IMR-90 (cell line): ENCODE results near the gene SORL1. TPM values are rescaled to one million over a fixed set of nuclear protein-coding genes. Genes with fewer than 3 reads are reported as not detected.
A peak's percentile ranks its signal among the peaks of the same experiment; 100 is the strongest.

Source experiments
- ATAC-seq: fragments of 200-7000 bp; cut with Tn5 transposase; 2 replicates; pipeline ENCODE4 v1.9.1; 2020; ENCODE audit warnings: low read depth, mild to moderate bottlenecking, moderate library complexity
- BruUV-seq: library from RNA; stranded (reverse); fragments of 400-500 nt; replicated peaks from 2 replicates; lab custom pipeline; 2021; lab: Mats Ljungman, UMichigan
- CTCF ChIA-PET: fragments of 300-600 bp; formaldehyde crosslinking; extraction: SDS; loops from one replicate; lab custom pipeline; 2021; ENCODE audit warnings: antibody characterized with exemption; lab: Yijun Ruan, JAX
- POLR2A ChIA-PET: fragments of 300-600 bp; sonication (Branson Sonifier 250); formaldehyde crosslinking; loops from one replicate; lab custom pipeline; 2022; ENCODE audit warnings: antibody characterized with exemption; ENCODE audit not compliant: unreplicated experiment; lab: Charles Lee
- DNase-seq: peaks from one replicate; pipeline ENCODE4 v3.0.0; 2013
- H2AFZ ChIP-seq: replicated peaks from 2 replicates; pipeline ENCODE3; 2013; ENCODE audit warnings: low read length, mild to moderate bottlenecking; ENCODE audit not compliant: poor library complexity
- H2AK5ac ChIP-seq: 2 replicates; pipeline ENCODE4 v1.6.1; 2013; ENCODE audit warnings: low read depth, low read length, inconsistent platforms
- H2AK9ac ChIP-seq: replicated peaks from 2 replicates; pipeline ENCODE3; 2013; ENCODE audit warnings: mild to moderate bottlenecking, low read depth, low read length, moderate library complexity; ENCODE audit not compliant: poor library complexity
- H2BK120ac ChIP-seq: 2 replicates; pipeline ENCODE4 v1.6.1; 2013; ENCODE audit warnings: low read depth, low read length, inconsistent platforms
- H2BK15ac ChIP-seq: 3 replicates; pipeline ENCODE4 v1.6.1; 2013; ENCODE audit warnings: low read depth, low read length, inconsistent platforms
- H2BK20ac ChIP-seq: 2 replicates; pipeline ENCODE4 v1.6.1; 2013; ENCODE audit warnings: low read depth, mild to moderate bottlenecking, inconsistent platforms, low read length, moderate library complexity
- H2BK5ac ChIP-seq: 2 replicates; pipeline ENCODE4 v1.6.1; 2013; ENCODE audit warnings: mild to moderate bottlenecking, low read depth, low read length, inconsistent platforms; ENCODE audit not compliant: poor library complexity, severe bottlenecking
- H3K14ac ChIP-seq: replicated peaks from 2 replicates; pipeline ENCODE4 v1.6.1; 2013; ENCODE audit warnings: low read depth, low read length, inconsistent platforms
- H3K18ac ChIP-seq: 2 replicates; pipeline ENCODE4 v1.6.1; 2013; ENCODE audit warnings: low read depth, low read length, control low read depth
- H3K23ac ChIP-seq: 2 replicates; pipeline ENCODE4 v1.6.1; 2013; ENCODE audit warnings: low read depth, low read length, inconsistent platforms
- H3K27ac ChIP-seq: 2 replicates; pipeline ENCODE4 v1.5.1; 2013; ENCODE audit warnings: mild to moderate bottlenecking, control low read depth, low read length; ENCODE audit not compliant: insufficient read depth
- H3K27me3 ChIP-seq: 2 replicates; pipeline ENCODE4 v1.6.1; 2013; ENCODE audit warnings: low read length; ENCODE audit not compliant: control insufficient read depth, insufficient read depth
- H3K36me3 ChIP-seq: 2 replicates; pipeline ENCODE4 v1.6.1; 2013; ENCODE audit warnings: low read length, mixed read lengths; ENCODE audit not compliant: control insufficient read depth, insufficient read depth
- H3K4ac ChIP-seq: 2 replicates; pipeline ENCODE4 v1.6.1; 2013; ENCODE audit warnings: low read depth, low read length, inconsistent platforms
- H3K4me1 ChIP-seq: 2 replicates; pipeline ENCODE4 v1.6.1; 2013; ENCODE audit warnings: low read length, mixed read lengths; ENCODE audit not compliant: control insufficient read depth, insufficient read depth
- H3K4me2 ChIP-seq: 2 replicates; pipeline ENCODE4 v1.6.1; 2013; ENCODE audit warnings: low read depth, mild to moderate bottlenecking, control low read depth, low read length, moderate library complexity
- H3K4me3 ChIP-seq: 2 replicates; pipeline ENCODE4 v1.5.1; 2013; ENCODE audit warnings: low read depth, mild to moderate bottlenecking, control low read depth, low read length, moderate library complexity; ENCODE audit not compliant: insufficient read depth
- H3K56ac ChIP-seq: 2 replicates; pipeline ENCODE4 v1.6.1; 2013; ENCODE audit warnings: low read length, inconsistent platforms; ENCODE audit not compliant: insufficient read depth; ENCODE audit errors: extremely low read depth
- H3K79me1 ChIP-seq, 2 experiments: 2 replicates each; pipeline ENCODE4 v1.6.1; 2013; ENCODE audit warnings: low read length in 2 of 2, inconsistent platforms in 1 of 2, low read depth in 1 of 2
- H3K9ac ChIP-seq: 2 replicates; pipeline ENCODE4 v1.6.1; 2013; ENCODE audit warnings: low read depth, low read length, control low read depth
- H3K9me1 ChIP-seq: 2 replicates; pipeline ENCODE4 v1.6.1; 2013; ENCODE audit warnings: low read length, inconsistent platforms; ENCODE audit not compliant: insufficient read depth
- H3K9me3 ChIP-seq: 2 replicates; pipeline ENCODE4 v1.6.1; 2013; ENCODE audit warnings: low read length; ENCODE audit not compliant: control insufficient read depth, insufficient read depth
- H4K20me1 ChIP-seq: 2 replicates; pipeline ENCODE4 v1.6.1; 2013; ENCODE audit warnings: low read length, inconsistent platforms; ENCODE audit not compliant: insufficient read depth
- H4K5ac ChIP-seq: 2 replicates; pipeline ENCODE4 v1.6.1; 2013; ENCODE audit warnings: mild to moderate bottlenecking, low read depth, low read length, control low read depth
- H4K8ac ChIP-seq, 2 experiments: 2 replicates each; pipeline ENCODE4 v1.6.1; 2013; ENCODE audit warnings: low read depth in 2 of 2, low read length in 2 of 2, control low read depth in 1 of 2, inconsistent platforms in 1 of 2
- H4K91ac ChIP-seq: 2 replicates; pipeline ENCODE4 v1.6.1; 2013; ENCODE audit warnings: low read depth, low read length, inconsistent platforms; ENCODE audit not compliant: insufficient read depth
- CEBPB ChIP-seq: IDR thresholded peaks from 2 replicates; pipeline ENCODE4 v1.6.1; 2012; ENCODE audit warnings: low read depth, low read length, improper control_type of control experiment
- CTCF ChIP-seq: conservative IDR thresholded peaks from 2 replicates; pipeline ENCODE4 v1.5.1; 2012; ENCODE audit warnings: mild to moderate bottlenecking, low read depth, low read length, improper control_type of control experiment
- ELK1 ChIP-seq: fragments of 150-350 bp; IDR thresholded peaks from 2 replicates; pipeline ENCODE4 v1.6.1; 2016; ENCODE audit warnings: low read depth, mild to moderate bottlenecking, low read length, moderate library complexity, borderline replicate concordance
- MAFK ChIP-seq: IDR thresholded peaks from 2 replicates; pipeline ENCODE4 v1.6.1; 2012; ENCODE audit warnings: low read depth, low read length, improper control_type of control experiment
- MAZ ChIP-seq: IDR thresholded peaks from 2 replicates; pipeline ENCODE4 v1.6.1; 2012; ENCODE audit warnings: low read depth, mild to moderate bottlenecking, low read length, improper control_type of control experiment, moderate library complexity, borderline replicate concordance
- MXI1 ChIP-seq: IDR thresholded peaks from 2 replicates; pipeline ENCODE4 v1.6.1; 2012; ENCODE audit warnings: low read depth, mild to moderate bottlenecking, low read length, moderate library complexity, borderline replicate concordance
- NFE2L2 ChIP-seq: fragments of 150-350 bp; IDR thresholded peaks from 2 replicates; pipeline ENCODE4 v1.6.1; 2016; ENCODE audit warnings: low read depth, mild to moderate bottlenecking, low read length
- POLR2A ChIP-seq: IDR thresholded peaks from 2 replicates; pipeline ENCODE4 v1.6.1; 2012; ENCODE audit warnings: mild to moderate bottlenecking, low read depth, low read length
- RAD21 ChIP-seq: IDR thresholded peaks from 2 replicates; pipeline ENCODE4 v1.6.1; 2012; ENCODE audit warnings: low read length, improper control_type of control experiment
- RCOR1 ChIP-seq: IDR thresholded peaks from 2 replicates; pipeline ENCODE4 v1.6.1; 2012; ENCODE audit warnings: mild to moderate bottlenecking, low read length, improper control_type of control experiment; ENCODE audit not compliant: insufficient replicate concordance
- USF2 ChIP-seq: fragments of 150-350 bp; IDR thresholded peaks from 2 replicates; pipeline ENCODE4 v1.6.1; 2017; ENCODE audit warnings: mild to moderate bottlenecking, antibody characterized with exemption, low read length, low read depth
- WGBS, 2 experiments: methylation state at CpG; one replicate each; pipeline versions ENCODE4 v1.1.5 to v1.1.7; 2013; ENCODE audit warnings: missing lambda C conversion rate in 2 of 2; ENCODE audit not compliant: insufficient read length in 1 of 2; ENCODE audit errors: extremely low coverage in 2 of 2; 5-methylcytosine and 5-hydroxymethylcytosine counted together
- dilution Hi-C: fragments of 300-500 bp; cut with HindIII; formaldehyde crosslinking; loops from one replicate; pipeline ENCODE4 v1.14.3; 2018; ENCODE audit warnings: low sequenced_read_pairs; ENCODE audit not compliant: unreplicated experiment
- in situ Hi-C: fragments of 300-500 bp; cut with MboI; formaldehyde crosslinking; loops from 3 replicates; pipeline ENCODE4 v1.14.3; 2019; ENCODE audit warnings: low sequenced_read_pairs, inconsistent platforms, mixed read lengths
- intact Hi-C: fragments of 100-400 bp; cut with micrococcal nuclease; formaldehyde crosslinking; loops from 2 replicates; pipeline ENCODE4 v1.10.0; 2022
- polyA plus RNA-seq, 3 experiments: library from polyadenylated mRNA; depleted of rRNA; stranded (reverse); fragments of >200 nt; gene quantifications; 2 replicates each; pipeline ENCODE4 v1.2.3, GENCODE V29; 2012; ENCODE audit warnings: low replicate concordance in 1 of 3
- total RNA-seq: library from RNA; depleted of rRNA; stranded (reverse); fragments of >200 nt; gene quantifications from 2 replicates; pipeline ENCODE4 v1.2.3, GENCODE V29; 2012

Gene SORL1
- total and polyA plus RNA-seq, 2 of the 4 experiments (the other 2 are of a cell fraction), result 1.0 to 2.0 TPM

- intact Hi-C loops (loop anchor here (1.0 to 2.0 kb wide), 5 partner anchors 172 to 849 kb away; no protein-coding TSS in a partner anchor), dilution Hi-C loops (no loop called here)
- no peaks in the 10 kb centered on the region for H3K36me3 ChIP-seq
Measured at GRCh38 chr11:121656328-121657090, 204.4 kb downstream of the SORL1 start.

More at GRCh38 chr11:121656328-121657090, 204.4 kb downstream of the SORL1 start:
- H4K8ac ChIP-seq, result peak overlapping the region; percentile 87 to 95
- H2AK9ac ChIP-seq, result peak overlapping the region; percentile 20
- peaks cover 17% of the 10 kb centered on the region for H3K9me1 ChIP-seq
- no peaks in the 10 kb centered on the region for H3K9me3 ChIP-seq
- H3K56ac ChIP-seq, result peak overlapping the region; percentile 84
- in situ Hi-C loops, result loop anchor here (5.0 kb wide), 1 partner anchor 551 kb away; no protein-coding TSS in a partner anchor
- WGBS, 2 experiments, result 47% methylated on average over 10 of the region's 19 CpGs; no CpG with 5 or more reads in 1 of the 2 experiments
- peak overlapping the region; percentile 87 for H3K4ac ChIP-seq
- H3K4me1 ChIP-seq, result peaks cover 31% of the 10 kb centered on the region
- H3K14ac ChIP-seq, result peak overlapping the region; percentile 93
- peak overlapping the region; percentile 55 for H3K23ac ChIP-seq
- no peaks in the 10 kb centered on the region for H3K27me3 ChIP-seq
- DNase-seq (no peak), ATAC-seq (no peak)
- H2BK20ac ChIP-seq, result peak overlapping the region; percentile 93
- H3K79me1 ChIP-seq, result peaks cover 13 to 43% of the 10 kb centered on the region in 2 experiments; a peak in 3 of 4 replicates
- peak overlapping the region; percentile 97 for H3K27ac ChIP-seq
- H4K91ac ChIP-seq, result peak overlapping the region; percentile 98
- CTCF ChIA-PET, result interaction anchor here (1.4 kb wide), 1 partner anchor 553 kb away, joined by 4 read pairs; no protein-coding TSS in a partner anchor
- peak overlapping the region; percentile 3; the same call in 1 of the 2 replicates for H3K4me3 ChIP-seq
- no peaks in the 10 kb centered on the region for H4K20me1 ChIP-seq
- H2AFZ ChIP-seq, result peak overlapping the region; percentile 53
- peak overlapping the region; percentile 90 for H2AK5ac ChIP-seq
- H3K18ac ChIP-seq, result peak overlapping the region; percentile 97
- H4K5ac ChIP-seq, result peak overlapping the region; percentile 94
- POLR2A ChIA-PET, result interaction anchor here (0.5 kb wide), 1 partner anchor 441 kb away, joined by 7 read pairs; no protein-coding TSS in a partner anchor
- no TSS peak for BruUV-seq
- H2BK120ac ChIP-seq, result peak overlapping the region; percentile 97
- peak overlapping the region; percentile 90 for H2BK5ac ChIP-seq
- H3K4me2 ChIP-seq, result peak overlapping the region; percentile 64
- peak overlapping the region; percentile 90; the same call in 2 of the 3 replicates for H2BK15ac ChIP-seq
- TF ChIP-seq POLR2A (no peak), MXI1 (no peak), USF2 (no peak), MAZ (no peak), CEBPB (no peak), NFE2L2 (no peak), MAFK (no peak), ELK1 (no peak), CTCF (no peak), RAD21 (no peak), RCOR1 (no peak)
- peak overlapping the region; percentile 74 for H3K9ac ChIP-seq
